ENCODE data around the gene PHF20.
"Not testable (repeated sequence)": the region's sequence is repeated elsewhere in the genome, so short reads cannot be mapped to it uniquely, and the experiment has no call there.

PHF20 gene

DNA sequence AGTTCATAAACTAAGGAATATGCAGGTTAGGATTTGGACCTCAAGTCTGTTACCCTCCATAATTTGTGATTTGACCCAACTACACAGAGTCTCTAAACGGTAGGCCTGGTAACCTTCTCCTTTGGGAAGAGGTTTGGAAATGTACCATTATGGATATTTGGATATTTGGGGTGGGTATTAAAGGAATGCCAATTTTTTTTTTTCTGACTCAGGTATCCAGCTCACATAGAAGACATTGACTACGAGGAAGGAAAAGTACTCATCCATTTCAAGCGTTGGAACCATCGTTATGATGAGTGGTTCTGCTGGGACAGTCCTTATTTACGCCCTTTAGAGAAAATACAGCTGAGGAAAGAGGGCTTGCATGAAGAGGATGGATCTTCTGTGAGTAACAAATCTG is 70.5 kb downstream of the PHF20 start:
- DNase-seq: no peak

DNA sequence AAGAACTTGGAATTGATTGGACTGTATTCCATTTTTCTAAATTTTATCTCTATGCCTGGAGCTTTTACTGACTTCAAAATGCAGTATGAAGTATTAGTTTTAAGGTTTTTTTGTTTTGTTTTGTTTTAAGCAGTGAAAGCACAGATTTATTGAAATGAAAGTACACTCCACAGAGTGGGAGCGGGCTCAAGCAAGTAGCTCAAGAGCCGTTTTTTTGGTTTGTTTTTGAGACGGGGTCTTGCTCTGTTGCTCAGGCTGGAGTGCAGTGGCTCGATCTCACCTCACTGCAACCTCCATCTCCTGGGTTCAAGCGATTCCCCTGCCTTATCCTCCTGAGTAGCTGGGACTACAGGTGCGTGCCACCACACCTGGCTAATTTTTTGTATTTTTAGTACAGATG is 72.1 kb downstream of the PHF20 start:
- DNase-seq: not testable (repeated sequence)

DNA sequence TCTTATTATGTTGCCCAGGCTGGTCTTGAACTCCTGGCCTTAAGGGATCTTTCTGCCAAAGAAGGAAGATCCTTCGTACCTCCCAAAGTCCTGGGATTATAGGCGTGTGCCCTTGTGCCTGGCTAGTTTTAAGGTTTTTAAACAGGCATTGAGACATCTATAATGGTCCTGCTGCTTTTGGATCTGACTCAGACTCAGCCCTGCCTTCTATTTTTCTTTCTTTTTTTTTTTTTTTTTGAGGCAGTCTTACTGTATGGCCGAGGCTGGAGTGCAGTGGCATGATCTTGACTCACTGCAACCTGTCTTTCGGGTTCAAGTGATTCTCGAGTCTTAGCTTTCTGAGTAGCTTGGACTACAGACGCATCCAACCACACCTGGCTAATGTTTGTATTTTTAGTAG is 73.7 kb downstream of the PHF20 start:
- DNase-seq: no peak

DNA sequence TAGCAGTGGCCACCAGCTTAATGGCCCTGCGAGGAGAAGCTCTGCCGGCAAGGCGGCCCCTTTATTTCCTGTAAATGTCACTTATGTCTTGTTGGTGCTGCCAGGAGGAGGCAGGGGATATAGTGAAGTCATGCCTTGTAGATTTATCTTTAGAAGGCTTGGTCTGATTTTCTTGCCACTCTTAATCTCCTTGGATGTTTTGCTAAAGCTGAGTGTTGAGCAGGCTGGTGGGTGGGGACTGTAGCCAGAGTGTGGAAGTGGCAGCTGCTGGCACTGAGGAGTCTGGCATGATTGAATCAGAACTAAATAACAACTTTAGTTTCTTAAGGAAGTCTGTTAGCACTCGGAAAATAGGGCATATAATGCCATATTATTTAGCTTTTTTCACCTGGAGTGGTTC is 77.9 kb downstream of the PHF20 start:
- DNase-seq: no peak

DNA sequence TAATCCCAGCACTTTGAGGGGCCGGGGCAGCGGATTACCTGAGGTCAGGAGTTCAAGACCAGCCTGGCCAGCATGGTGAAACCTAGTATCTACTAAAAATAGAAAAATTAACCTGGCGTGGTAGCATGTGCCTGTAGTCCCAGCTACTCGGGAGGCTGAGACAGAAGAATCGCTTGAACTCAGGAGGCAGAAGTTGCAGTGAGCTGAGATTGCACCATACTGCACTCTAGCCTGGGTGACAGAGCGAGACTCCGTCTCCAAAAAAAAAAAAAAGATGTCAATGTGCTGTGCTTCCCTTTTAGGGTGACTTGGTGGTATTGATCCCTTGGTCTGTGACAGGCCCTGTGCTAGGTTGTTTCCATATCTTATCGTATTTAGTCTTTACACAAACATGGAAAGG is 79.8 kb downstream of the PHF20 start:
- not testable (repeated sequence) for DNase-seq

DNA sequence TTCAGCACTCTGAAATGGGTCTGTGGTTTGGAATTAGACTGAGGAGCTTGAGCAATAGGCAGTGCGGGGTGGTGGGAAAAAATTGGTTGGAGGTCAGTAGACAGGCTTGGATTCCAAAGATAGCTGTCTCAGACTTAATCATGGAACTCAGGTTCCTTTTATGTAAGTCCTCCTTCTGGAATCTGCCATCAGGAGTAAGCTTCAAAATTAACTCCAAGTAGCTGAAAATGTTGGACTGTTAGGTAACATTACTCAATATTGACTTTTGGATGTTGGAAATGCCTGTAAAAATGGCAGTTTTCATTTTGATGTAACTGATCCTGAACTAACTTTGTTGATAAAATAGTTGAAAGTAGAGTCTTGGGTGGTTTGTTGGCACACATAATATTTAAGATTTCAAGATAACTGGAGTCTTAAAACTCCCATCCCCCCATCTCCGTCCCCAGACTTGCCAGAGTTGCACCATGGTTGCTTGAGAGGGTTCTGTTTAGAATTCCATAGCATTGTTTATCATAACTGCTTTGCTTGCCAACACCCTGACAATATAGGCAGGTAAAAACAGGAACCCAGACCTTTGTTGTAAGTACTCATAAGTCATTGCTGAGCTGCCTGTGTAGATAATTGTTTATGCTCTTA is 83.0 kb downstream of the PHF20 start:
- no peak for DNase-seq

DNA sequence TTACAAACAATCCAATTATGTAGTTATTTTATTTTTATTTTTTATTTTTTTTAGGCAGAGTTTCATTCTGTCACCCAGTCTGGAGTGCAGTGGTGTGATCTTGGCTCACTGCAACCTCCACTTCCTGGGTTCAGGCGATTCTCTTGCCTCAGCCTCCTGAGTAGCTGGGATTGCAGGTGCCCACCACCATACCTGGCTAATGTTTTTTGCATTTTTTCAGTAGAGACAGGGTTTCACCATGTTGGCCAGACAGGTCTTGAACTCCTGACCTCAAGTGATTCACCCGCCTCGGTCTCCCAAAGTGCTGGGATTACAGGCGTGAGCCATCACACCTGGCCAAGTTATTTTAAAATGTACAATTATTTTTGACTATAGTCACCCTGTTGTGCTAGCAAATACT is 83.8 kb downstream of the PHF20 start:
- DNase-seq: not testable (repeated sequence)

DNA sequence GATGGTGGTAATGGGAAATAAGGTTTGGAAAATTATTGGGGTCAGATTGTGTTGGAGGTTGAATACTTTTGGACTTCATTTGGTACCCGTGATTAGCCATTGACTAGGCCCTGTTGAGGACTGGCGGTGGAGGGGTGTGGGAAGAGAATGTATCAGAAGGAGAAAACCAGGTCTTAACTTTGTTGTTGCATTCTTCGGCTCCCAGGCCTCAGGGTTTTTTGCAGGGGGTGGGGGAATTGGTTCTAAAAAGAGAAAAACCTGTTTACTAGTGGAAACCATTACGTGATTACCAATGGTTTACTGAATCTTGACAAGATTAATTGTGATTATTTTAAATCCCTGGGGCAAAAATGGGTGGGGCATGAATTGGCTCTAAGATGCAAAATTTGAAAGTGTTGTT is 85.1 kb downstream of the PHF20 start:
- DNase-seq: no peak

DNA sequence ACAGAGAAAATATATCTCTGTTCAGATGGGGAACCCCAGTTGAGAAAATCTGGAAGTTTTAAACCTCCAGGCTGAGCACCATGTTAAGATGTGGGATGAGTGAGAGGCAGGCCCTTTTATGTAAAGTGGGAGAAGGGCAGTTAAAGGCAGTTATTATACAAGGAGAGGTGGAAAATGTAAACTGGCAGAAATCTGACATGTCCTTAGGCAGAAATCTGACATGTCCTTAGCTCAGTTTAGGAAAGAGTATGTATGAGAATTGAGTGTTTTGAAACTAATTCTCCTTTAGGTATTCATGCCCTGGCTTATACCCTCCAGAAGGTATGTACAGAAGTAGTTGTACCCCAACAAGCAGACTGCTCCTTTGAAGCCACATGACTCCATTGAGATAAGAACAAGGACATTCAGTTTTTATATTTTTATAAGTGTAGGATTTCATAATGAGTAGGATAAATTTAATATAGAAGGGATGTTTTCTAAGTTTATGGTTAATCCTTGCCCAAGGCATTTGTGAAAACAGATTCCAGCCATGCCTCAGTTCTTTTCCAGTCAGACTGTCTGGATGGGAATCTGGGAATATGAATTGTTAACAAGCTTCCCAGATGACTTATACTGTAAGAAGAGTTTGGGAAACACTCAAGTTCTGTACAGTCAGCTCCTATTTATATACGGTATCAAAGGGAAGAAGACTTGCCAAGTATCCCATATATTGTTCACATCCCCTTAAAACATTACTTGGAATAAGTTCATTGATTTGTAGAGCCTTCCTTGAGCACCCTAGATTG is 94.8 kb downstream of the PHF20 start:
- no peak for DNase-seq

DNA sequence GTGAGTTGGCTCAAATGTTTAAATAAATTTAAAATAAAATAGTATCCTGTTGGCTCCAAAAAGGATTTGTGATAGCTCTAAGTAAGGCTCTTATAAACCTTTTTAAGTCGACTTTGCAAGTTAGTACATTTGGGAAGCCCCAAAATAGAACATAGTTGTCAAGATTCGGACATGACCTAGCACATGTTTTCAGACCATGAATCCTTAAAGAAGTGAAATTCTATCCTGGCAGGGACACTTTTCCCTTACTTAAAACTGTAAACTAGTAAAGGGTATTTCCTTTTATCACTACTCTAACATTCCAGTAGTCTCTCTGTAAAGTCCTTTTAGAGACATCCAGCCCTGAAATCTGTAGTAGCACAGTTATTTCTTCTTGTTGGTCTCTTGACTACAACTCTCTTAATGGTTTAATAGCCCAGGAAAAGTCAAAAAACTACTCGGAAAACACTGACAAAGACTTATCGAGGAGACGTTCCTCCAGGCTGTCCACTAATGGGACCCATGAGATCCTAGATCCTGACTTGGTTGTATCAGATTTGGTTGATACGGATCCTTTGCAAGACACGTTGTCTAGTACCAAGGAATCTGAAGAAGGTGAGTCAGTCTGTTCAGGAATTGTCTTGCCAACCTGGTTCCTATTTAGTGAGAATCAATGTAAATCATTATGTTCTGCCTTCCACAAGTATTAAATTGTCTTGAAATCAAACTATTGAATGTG is 98.9 kb downstream of the PHF20 start:
- DNase-seq: no peak

DNA sequence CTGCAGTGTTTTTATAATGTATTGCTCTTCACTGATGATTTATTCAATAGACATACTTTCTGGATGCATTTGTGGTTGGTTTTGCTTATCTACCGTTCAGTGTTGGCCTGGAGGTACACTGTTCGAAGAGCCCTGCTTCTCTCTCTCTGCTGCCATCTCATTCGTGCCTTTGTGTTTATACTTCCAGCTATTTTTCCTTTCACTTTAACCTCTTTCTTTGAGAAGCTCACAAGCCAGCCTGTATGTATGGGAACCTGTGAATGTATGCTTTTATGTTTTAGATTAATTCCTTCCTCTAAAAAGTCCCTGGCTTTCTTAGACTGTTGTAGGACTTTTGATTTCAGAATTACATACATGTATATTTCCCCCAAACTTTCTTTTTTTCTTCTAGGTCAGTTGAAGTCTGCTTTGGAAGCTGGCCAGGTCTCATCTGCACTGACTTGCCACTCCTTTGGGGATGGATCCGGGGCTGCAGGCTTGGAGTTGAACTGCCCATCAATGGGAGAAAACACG is 99.5 kb downstream of the PHF20 start:
- no peak for DNase-seq

DNA sequence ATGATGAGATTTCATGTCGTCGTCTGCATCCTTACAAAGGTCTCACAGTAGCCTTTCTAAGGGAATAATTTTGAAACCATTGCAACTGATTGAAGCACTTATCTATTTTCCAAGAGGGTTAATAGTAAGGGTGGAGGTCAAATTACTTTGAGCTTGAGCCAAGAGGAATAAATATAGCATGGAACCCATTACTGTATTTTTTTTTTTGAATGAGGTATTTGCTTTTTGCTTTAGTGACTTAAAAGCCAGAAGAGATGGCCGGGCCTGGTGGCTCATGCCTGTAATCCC is 104.2 kb downstream of the PHF20 start:
- no peak for DNase-seq

DNA sequence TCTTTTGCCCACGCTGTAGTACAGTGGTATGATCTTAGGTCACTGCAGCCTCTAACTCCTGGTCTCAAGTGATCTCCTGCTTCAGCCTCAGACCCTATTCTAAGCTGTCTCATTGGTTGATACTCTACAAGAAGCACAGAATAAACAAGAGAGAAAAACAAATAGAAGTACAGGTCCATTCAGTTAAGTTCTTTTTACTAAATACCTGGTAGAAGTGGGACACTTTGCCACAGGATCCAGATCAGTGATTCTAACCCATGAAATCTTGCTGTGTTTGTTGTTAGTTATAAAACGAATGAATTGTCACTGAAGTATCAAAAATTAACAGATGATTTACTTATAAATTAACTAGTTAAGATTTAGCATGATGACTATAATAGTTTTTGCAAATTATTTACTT is 105.8 kb downstream of the PHF20 start:
- DNase-seq: no peak

DNA sequence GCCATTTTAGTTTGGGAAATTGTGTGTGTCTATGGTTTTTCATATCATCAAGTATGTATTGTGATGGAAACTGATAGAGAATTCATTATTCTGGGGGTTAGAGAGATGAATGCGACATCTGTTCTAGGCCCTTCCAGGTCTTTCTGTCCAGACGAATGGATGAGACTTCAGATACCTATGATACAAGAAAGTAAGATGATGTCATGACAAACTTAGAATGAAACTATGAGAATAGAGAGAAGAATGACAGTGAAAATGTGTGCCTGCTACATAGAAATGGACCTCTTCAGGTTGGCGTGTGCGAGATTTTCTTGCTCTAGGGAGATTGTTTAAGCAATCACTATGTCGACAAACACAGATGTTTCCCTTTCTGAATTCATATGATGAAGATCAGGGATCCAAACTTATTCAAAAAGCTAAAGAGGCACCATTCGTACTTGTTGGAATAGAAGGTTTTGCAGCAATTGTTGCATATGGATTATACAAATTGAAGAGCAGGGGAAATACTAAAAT is 106.4 kb downstream of the PHF20 start:
- DNase-seq: no peak

DNA sequence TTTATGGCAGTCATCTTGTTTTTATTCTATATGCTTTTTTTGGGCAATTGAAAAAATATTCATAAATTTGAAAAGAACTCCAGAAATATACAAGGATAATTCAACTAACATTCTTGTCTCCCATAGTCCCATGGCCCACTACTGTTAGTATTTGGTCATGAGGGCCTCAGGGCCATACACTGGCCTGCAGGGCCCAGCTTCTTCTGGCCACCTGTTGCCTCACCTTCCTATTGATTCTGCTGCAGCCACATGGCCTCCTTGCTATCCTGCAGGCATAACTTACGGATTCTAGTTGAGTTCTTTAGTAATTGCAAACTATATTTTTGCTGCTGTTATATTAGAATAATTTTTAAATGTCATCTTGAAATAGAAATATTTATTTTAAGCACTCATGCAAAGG is 109.9 kb downstream of the PHF20 start:
- DNase-seq: no peak

DNA sequence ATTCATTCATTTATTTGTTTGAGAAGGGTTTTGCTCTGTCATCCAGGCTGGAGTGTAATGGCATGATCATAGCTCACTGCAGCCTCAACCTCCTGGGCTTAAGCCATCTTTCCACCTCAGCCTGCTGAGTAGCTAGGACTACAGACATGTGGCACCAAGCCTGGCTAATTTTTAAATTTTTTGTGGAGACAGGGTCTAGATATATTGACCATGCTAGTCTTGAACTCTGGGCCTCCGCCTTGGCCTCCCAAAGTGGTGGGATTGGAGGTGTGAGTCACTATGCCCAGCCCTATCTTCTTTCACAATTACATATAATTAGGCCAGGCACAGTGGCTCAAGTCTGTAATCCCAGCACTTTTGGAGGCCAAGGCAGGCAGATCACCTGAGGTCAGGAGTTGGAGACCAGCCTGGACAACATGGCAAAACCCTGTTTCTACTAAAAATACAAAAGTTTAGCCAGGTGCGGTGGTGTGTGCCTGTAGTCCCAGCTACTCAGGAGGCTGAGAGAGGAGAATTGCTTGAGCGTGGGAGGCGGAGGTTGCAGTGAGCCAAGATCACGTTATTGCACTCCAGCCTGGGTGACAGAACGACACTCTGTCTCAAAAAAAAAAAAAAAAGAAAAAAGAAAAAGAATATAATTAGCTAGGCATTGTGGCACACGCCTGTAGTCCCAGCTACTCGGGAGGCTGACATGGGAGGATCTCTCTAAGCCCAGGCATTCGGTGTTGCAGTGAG is 110.8 kb downstream of the PHF20 start:
- not testable (repeated sequence) for DNase-seq

DNA sequence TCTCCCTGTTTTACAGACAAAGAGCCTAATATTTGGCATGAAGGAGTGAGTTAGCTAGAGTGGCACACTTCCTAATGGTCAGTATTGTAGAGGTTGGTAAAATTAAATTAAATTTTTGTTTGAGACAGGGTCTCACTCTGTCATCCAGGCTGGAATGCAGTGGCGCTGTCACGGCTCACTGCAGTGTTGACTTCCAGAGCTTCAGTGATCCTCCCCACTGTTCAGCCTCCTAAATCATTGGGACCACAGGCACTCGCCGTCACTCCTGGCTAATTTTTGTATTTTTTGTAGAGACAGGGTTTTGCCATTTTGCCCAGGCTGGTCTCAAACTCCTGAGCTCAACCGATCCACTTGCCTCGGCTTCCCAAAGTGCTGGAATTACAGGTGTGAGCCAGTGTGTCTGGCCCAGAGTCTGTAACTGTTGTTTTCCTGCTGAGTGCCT is 111.5 kb downstream of the PHF20 start:
- no peak for DNase-seq

DNA sequence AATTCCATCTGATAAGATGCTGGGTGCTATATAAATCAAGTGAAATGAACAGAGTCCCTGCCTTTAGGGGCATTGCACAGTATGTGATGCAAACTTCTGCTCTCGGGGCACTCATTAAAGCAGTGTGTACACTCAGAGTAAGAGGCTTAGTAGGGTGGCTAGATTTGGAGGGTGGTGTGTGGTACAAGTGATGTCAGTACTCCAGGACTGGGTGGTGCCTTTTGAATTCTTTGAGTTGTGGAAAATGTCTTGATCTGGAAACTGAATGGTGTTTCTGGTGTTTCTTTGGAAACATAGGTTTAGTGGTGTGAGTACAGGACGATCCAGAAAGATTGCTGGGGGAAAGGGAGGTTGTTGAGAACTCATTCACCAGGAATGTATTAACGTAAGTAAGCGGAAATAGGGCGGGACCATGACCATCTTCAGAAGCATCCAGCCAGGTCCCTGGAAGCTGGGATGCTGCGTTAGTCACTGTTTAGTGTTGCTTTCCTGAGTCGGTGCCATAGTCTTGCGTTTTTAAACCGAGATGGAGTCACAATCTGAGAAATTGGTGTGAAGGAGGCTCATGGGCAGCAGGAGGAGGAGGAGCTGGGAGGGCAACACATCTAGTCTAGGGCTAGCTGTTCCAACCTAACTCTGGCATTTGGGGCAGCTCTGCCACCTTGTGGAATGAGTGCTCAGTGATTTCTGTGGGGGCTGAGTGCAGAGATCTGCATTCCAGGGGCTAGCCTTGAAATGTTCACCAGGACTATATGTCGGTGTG is 112.1 kb downstream of the PHF20 start:
- DNase-seq: peak; percentile 18

DNA sequence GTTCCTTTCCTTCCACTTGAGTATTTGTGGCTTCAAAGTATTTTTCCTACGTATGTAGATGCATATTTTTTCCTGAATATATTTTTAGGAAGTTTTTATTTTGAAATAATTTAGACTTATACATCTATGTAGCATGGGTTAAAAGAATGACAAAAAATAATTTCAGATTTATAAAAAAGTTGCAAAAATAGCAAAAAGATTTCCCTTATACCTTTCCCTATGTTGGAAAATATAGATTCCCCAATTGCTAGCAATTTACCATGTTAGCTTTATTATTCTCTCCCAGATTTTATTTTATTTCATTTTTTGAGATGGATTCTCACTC is 112.7 kb downstream of the PHF20 start:
- DNase-seq: no peak

DNA sequence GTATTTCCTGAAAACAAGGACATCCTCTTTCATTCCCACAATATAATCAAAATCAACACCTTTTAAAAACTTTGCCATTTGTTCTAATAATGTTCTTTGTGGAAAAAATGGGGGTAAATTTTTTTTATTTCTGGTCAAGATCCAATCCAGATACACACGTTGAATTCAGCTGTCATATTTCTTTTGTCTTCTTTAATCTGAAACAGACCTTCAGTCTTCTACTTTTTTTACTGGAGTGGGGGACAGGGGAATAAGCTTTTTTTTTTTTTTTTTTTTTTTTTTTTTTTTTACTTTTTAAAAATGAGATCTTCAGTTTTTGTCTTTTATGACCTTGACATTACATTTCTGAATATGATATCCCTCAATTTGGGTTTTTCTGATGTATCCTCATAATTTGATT is 113.4 kb downstream of the PHF20 start:
- DNase-seq: no peak

DNA sequence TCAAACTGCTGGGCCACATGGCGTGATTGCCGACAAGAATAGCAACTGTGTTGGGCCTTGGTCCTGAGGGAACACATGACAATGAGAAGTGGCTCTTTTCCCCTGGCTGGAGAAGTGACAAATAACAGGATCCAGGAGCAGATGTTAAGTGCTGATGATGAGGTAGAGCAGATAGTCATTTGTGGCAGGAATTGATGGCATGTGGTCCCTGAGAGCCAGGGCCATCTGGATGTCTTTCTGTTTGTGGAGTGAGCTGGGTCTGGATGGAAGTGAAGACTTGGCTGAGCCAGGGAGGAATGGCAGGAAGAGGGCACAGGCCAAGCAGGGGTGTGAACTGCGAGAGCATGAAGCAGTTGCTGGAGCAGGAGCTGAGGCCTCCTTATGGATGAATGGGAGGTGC is 114.7 kb downstream of the PHF20 start:
- no peak for DNase-seq

DNA sequence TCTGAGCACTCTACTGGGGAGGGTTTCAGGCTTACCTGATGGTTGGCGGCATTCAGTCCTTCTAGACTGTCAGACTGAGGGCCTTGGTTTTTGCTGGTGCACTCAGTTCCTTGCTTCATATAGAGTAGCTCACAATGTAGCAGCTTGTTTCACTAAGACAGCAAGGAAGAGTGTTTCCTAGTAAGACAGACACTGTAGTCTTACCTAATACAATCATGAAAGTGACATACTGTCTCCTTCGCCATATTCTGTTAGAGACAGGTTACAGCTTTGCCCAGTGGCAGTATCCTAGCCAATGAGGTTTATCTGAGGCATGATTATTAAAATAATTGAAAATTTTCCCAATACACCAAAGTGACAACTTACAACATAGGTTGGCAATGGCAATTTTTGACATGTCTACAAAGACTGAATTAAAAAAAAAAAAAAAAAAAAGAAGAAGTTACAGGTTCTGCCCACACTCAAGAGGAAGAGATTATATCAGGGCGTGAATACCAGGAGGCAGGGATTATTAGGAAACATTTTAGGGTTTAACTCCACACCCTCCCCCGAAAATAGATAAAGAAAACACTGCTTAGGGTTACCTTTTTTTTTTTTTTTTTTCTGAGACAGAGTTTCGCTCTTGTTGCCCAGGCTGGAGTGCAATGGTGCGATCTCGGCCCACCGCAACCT is 115.7 kb downstream of the PHF20 start:
- no peak for DNase-seq

Measured in NCI-H510A (cell line).